ENCODE results near the gene TEKT5.

TEKT5 gene

DNA sequence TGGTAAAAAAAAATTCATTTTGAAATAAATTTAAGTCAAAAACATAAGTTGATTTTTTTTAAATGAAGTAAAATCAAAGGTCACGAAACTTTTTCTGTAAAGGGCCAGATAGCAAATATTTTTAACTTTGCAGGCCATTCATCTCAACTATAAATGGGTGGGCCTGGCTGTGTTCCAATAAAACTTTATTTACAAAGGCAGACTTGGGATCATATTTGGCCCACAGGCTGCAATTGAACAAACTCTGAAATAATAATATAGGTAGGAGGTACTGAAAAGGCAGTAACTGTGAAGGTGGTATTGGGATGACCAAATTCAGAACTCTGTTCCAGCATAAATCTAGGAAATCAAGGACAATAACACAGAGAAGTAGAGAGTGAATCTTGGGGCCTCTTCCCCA is 102.1 kb downstream of the TEKT5 start:
- Histone ChIP-seq H3K4me1 (ENCODE audit: insufficient read depth, low read length, poor library complexity, severe bottlenecking) (no peaks in the 10 kb centered on the region), H4K20me1 (ENCODE audit: insufficient read depth, low read length, poor library complexity, severe bottlenecking) (no peaks in the 10 kb centered on the region), H3F3A (ENCODE audit: low read depth) (no peaks in the 10 kb centered on the region), H3K79me2 (ENCODE audit: insufficient read depth, low read length) (no peaks in the 10 kb centered on the region), H3K4me2 (ENCODE audit: low read depth, low read length, poor library complexity, severe bottlenecking) (no peak overlapping the region), H3K4me3 (ENCODE audit: low read length, poor library complexity, severe bottlenecking) (no peak overlapping the region), H3K27me3 (ENCODE audit: insufficient read depth, low read length, poor library complexity, severe bottlenecking) (no peaks in the 10 kb centered on the region), H3K9me3 (ENCODE audit: insufficient read depth, low read depth, low read length) (no peaks in the 10 kb centered on the region), H3K9me2 (replicated peaks; ENCODE audit: low read depth, low read length) (no peaks in the 10 kb centered on the region), H3K36me3 (ENCODE audit: insufficient read depth, low read length) (no peaks in the 10 kb centered on the region), H3K9ac (ENCODE audit: low read depth, low read length, poor library complexity, severe bottlenecking) (no peak overlapping the region), H2AFZ (ENCODE audit: low read length) (no peak overlapping the region)
- TF ChIP-seq EZH2phosphoT487 (IDR thresholded peaks at IDR 0.05; ENCODE audit: borderline replicate concordance): no peak
- TF ChIP-seq, protein P1, sequence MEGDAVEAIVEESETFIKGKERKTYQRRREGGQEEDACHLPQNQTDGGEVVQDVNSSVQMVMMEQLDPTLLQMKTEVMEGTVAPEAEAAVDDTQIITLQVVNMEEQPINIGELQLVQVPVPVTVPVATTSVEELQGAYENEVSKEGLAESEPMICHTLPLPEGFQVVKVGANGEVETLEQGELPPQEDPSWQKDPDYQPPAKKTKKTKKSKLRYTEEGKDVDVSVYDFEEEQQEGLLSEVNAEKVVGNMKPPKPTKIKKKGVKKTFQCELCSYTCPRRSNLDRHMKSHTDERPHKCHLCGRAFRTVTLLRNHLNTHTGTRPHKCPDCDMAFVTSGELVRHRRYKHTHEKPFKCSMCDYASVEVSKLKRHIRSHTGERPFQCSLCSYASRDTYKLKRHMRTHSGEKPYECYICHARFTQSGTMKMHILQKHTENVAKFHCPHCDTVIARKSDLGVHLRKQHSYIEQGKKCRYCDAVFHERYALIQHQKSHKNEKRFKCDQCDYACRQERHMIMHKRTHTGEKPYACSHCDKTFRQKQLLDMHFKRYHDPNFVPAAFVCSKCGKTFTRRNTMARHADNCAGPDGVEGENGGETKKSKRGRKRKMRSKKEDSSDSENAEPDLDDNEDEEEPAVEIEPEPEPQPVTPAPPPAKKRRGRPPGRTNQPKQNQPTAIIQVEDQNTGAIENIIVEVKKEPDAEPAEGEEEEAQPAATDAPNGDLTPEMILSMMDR (conservative IDR thresholded peaks at IDR 0.05; ENCODE audit: low read length): no peak

- Histone ChIP-seq H3K79me2 (ENCODE audit: insufficient read depth, low read length) (no peaks in the 10 kb centered on the region), H3K9me2 (replicated peaks; ENCODE audit: low read depth, low read length) (no peaks in the 10 kb centered on the region), H3K4me3 (ENCODE audit: low read length, poor library complexity, severe bottlenecking) (no peak overlapping the region), H4K20me1 (ENCODE audit: insufficient read depth, low read length, poor library complexity, severe bottlenecking) (no peaks in the 10 kb centered on the region), H3K9me3 (ENCODE audit: insufficient read depth, low read depth, low read length) (no peaks in the 10 kb centered on the region), H3K27me3 (ENCODE audit: insufficient read depth, low read length, poor library complexity, severe bottlenecking) (no peaks in the 10 kb centered on the region), H3K4me2 (ENCODE audit: low read depth, low read length, poor library complexity, severe bottlenecking) (no peak overlapping the region), H3F3A (ENCODE audit: low read depth) (no peaks in the 10 kb centered on the region), H3K4me1 (ENCODE audit: insufficient read depth, low read length, poor library complexity, severe bottlenecking) (no peaks in the 10 kb centered on the region), H3K36me3 (ENCODE audit: insufficient read depth, low read length) (no peaks in the 10 kb centered on the region), H3K9ac (ENCODE audit: low read depth, low read length, poor library complexity, severe bottlenecking) (no peak overlapping the region), H2AFZ (ENCODE audit: low read length) (no peak overlapping the region)
- TF ChIP-seq, protein P1 (conservative IDR thresholded peaks at IDR 0.05; ENCODE audit: low read length): no peak
- no peak for TF ChIP-seq EZH2phosphoT487 (IDR thresholded peaks at IDR 0.05; ENCODE audit: borderline replicate concordance)
These were observed 104.4 kb downstream of the TEKT5 start for GRCh38 chr16:10590342-10590741.

DNA sequence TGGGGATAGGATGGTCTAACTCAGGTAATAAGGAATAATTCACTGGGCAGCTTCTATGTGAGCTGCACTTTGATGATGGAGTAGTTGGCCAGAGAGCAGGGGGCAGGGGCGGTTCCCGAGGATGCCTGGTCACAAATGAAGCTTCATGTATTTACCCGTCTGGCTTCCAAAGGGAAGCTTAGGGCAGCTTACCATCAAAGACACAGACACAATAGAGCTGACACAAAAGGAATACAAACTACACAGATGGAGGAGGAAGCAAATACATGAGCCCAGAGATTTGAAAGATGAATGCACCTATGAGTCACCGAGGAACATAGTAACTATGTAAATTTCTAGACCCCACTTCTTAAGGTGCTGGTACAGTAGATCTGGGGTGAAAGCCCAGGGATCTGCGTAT is 105.6 kb downstream of the TEKT5 start:
- no peak overlapping the region for H3K9ac ChIP-seq (ENCODE audit: low read depth, low read length, poor library complexity, severe bottlenecking)
- H3K9me2 ChIP-seq (replicated peaks; ENCODE audit: low read depth, low read length): no peaks in the 10 kb centered on the region
- no peaks in the 10 kb centered on the region for H3K79me2 ChIP-seq (ENCODE audit: insufficient read depth, low read length)
- H3K4me2 ChIP-seq (ENCODE audit: low read depth, low read length, poor library complexity, severe bottlenecking): no peak overlapping the region
- H3K4me3 ChIP-seq (ENCODE audit: low read length, poor library complexity, severe bottlenecking): no peak overlapping the region
- H3F3A ChIP-seq (ENCODE audit: low read depth): no peaks in the 10 kb centered on the region
- TF ChIP-seq, protein P1 (conservative IDR thresholded peaks at IDR 0.05; ENCODE audit: low read length): no peak
- no peak for TF ChIP-seq EZH2phosphoT487 (IDR thresholded peaks at IDR 0.05; ENCODE audit: borderline replicate concordance)
- no peaks in the 10 kb centered on the region for H4K20me1 ChIP-seq (ENCODE audit: insufficient read depth, low read length, poor library complexity, severe bottlenecking)
- no peaks in the 10 kb centered on the region for H3K9me3 ChIP-seq (ENCODE audit: insufficient read depth, low read depth, low read length)
- H3K27me3 ChIP-seq (ENCODE audit: insufficient read depth, low read length, poor library complexity, severe bottlenecking): no peaks in the 10 kb centered on the region
- no peaks in the 10 kb centered on the region for H3K4me1 ChIP-seq (ENCODE audit: insufficient read depth, low read length, poor library complexity, severe bottlenecking)
- no peak overlapping the region for H2AFZ ChIP-seq (ENCODE audit: low read length)
- no peaks in the 10 kb centered on the region for H3K36me3 ChIP-seq (ENCODE audit: insufficient read depth, low read length)
